DMS 273 treated with DMSO at 0.1 percent for 48 hours (cell line): ENCODE results near the gene SOCS2.
"Not testable (repeated sequence)": the region's sequence is repeated elsewhere in the genome, so short reads cannot be mapped to it uniquely, and the experiment has no call there.

Experiments
- DNase-seq: peaks from one replicate; lab custom pipeline; 2025; lab: John Stamatoyannopoulos, UW

SOCS2 gene

GRCh38 chr12:93571925-93572711 lies at the start of gene SOCS2:
Gene SOCS2, plus strand, starts transcription at chr12:93572675. Its CDS starts 223 bp downstream, at chr12:93572898.
- no peak for DNase-seq

- DNase-seq, result no peak
Observed at GRCh38 chr12:93524386-93525133, 47.9 kb upstream of the SOCS2 start.

GRCh38 chr12:93526786-93527428 lies 45.6 kb upstream of the SOCS2 start:
- DNase-seq, result no peak

GRCh38 chr12:93530358-93530757 lies 42.1 kb upstream of the SOCS2 start:
- DNase-seq, result no peak

- no peak for DNase-seq
Observed at GRCh38 chr12:93533310-93533709, 39.2 kb upstream of the SOCS2 start.

- DNase-seq, result no peak
Observed at GRCh38 chr12:93536111-93536765, 36.2 kb upstream of the SOCS2 start.

- no peak for DNase-seq
Observed at GRCh38 chr12:93536766-93537488, 35.5 kb upstream of the SOCS2 start.

- DNase-seq, result no peak
Observed at GRCh38 chr12:93537769-93538168, 34.7 kb upstream of the SOCS2 start.

- no peak for DNase-seq
Observed at GRCh38 chr12:93539821-93540220, 32.7 kb upstream of the SOCS2 start.

- DNase-seq, result no peak
Observed at GRCh38 chr12:93540466-93540865, 32.0 kb upstream of the SOCS2 start.

- no peak for DNase-seq
Observed at GRCh38 chr12:93541578-93542225, 30.8 kb upstream of the SOCS2 start.

- no peak for DNase-seq
Observed at GRCh38 chr12:93547778-93548177, 24.7 kb upstream of the SOCS2 start.

GRCh38 chr12:93549174-93549573 lies 23.3 kb upstream of the SOCS2 start:
- no peak for DNase-seq

- no peak for DNase-seq
Observed at GRCh38 chr12:93550748-93551611, 21.5 kb upstream of the SOCS2 start.

- no peak for DNase-seq
Observed at GRCh38 chr12:93552427-93552826, 20.0 kb upstream of the SOCS2 start.

GRCh38 chr12:93557879-93558278 lies 14.6 kb upstream of the SOCS2 start:
- not testable (repeated sequence) for DNase-seq

- not testable (repeated sequence) for DNase-seq
Observed at GRCh38 chr12:93558685-93559084, 13.8 kb upstream of the SOCS2 start.

GRCh38 chr12:93563807-93564538 lies 8.5 kb upstream of the SOCS2 start:
- DNase-seq, result no peak

- DNase-seq, result no peak
Observed at GRCh38 chr12:93565760-93566159, 6.7 kb upstream of the SOCS2 start.
